ENCODE data around the gene ZWILCH.

GRCh38 chr15:66459818-66460615 lies 45.1 kb upstream of the ZWILCH start:
- TF ChIP-seq CTCF (IDR thresholded peaks at IDR 0.05; ENCODE audit: low read depth, low read length) (no peak), EZH2phosphoT487 (IDR thresholded peaks at IDR 0.05; ENCODE audit: low read depth) (no peak)
